Fibroblast of lung (primary cell): ENCODE results near the gene NPTX1.

ENCODE experiments used
- EZH2 ChIP-seq: IDR thresholded peaks from 2 replicates; pipeline ENCODE4 v1.5.1; 2012; ENCODE audit warnings: low read length, control low read depth, mild to moderate bottlenecking; ENCODE audit errors: missing control alignments
- TF ChIP-seq, protein P1 (sequence below), 2 donors: IDR thresholded peaks in 1 of 2; conservative IDR thresholded peaks in 1 of 2; 1 replicate in 1 of 2; 2 replicates in 1 of 2; pipeline ENCODE4 v1.5.1; 2011 to 2012; ENCODE audit warnings: low read length in 2 of 2, control low read depth in 1 of 2, inconsistent platforms in 1 of 2, low read depth in 1 of 2, mild to moderate bottlenecking in 1 of 2

DNA sequence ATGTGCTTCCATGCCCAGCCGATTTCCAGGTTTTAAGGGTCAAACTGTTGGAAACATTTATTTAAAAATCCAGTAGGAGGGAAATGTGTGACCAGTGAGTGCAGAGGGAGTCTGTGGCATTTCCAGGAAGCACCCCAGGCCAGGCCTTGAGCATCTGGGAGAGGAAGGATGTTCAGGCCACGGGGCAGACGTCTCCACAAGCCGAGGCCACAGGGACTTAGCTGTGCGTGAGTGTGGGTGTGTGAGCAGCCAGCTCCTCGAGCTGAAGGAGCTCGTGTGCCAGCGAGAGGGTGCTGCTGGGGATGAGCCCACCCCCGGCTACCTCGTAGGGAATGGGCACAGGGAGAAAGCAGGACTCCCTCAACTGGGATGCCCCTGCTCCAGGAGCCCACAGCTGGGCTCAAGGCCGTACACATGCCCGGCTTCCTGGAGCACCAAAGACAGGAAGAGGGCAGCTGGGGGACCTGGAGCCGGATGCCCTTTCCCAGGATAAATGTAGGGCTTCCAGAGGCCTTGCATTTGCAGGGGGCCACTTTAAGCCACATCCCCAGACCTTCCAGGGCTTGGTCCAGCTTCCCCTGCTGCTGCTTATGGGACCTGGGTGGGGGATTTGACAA lies 12.5 kb downstream of the NPTX1 start:
- TF ChIP-seq, protein P1, sequence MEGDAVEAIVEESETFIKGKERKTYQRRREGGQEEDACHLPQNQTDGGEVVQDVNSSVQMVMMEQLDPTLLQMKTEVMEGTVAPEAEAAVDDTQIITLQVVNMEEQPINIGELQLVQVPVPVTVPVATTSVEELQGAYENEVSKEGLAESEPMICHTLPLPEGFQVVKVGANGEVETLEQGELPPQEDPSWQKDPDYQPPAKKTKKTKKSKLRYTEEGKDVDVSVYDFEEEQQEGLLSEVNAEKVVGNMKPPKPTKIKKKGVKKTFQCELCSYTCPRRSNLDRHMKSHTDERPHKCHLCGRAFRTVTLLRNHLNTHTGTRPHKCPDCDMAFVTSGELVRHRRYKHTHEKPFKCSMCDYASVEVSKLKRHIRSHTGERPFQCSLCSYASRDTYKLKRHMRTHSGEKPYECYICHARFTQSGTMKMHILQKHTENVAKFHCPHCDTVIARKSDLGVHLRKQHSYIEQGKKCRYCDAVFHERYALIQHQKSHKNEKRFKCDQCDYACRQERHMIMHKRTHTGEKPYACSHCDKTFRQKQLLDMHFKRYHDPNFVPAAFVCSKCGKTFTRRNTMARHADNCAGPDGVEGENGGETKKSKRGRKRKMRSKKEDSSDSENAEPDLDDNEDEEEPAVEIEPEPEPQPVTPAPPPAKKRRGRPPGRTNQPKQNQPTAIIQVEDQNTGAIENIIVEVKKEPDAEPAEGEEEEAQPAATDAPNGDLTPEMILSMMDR (conservative IDR thresholded peaks at IDR 0.05 in 1 of 2, IDR thresholded peaks at IDR 0.05 in 1 of 2; ENCODE audit: low read depth in 1 of 2, low read length in 2 of 2), result no peak
- no peak for TF ChIP-seq EZH2
